Smooth muscle cell (in vitro differentiated cells): ENCODE results near the gene OCSTAMP. TPM values are rescaled to one million over a fixed set of nuclear protein-coding genes. Genes with fewer than 3 reads are reported as not detected.

Experiments used
- DNase-seq: peaks from one replicate; lab custom pipeline; 2025; ENCODE audit not compliant: unreplicated experiment; lab: John Stamatoyannopoulos, UW
- H2AFZ ChIP-seq: fragments of 200-600 bp; sonication (generic); 2 replicates; pipeline ENCODE4 v1.6.0; 2016; ENCODE audit warnings: antibody characterized with exemption, low read depth, mild to moderate bottlenecking
- H3F3A ChIP-seq: fragments of 200-600 bp; sonication (generic); 2 replicates; pipeline ENCODE4 v1.6.0; 2017; ENCODE audit warnings: antibody characterized with exemption, low read depth
- H3K27ac ChIP-seq: fragments of 200-600 bp; sonication (generic); 2 replicates; pipeline ENCODE4 v1.5.1; 2016; ENCODE audit warnings: low read depth, mild to moderate bottlenecking
- H3K27me3 ChIP-seq: fragments of 200-600 bp; sonication (generic); 2 replicates; pipeline ENCODE4 v1.6.1; 2016; ENCODE audit warnings: low read depth, mild to moderate bottlenecking
- H3K36me3 ChIP-seq: fragments of 200-600 bp; sonication (generic); 2 replicates; pipeline ENCODE4 v1.5.1; 2016; ENCODE audit warnings: low read depth
- H3K4me1 ChIP-seq: fragments of 200-600 bp; sonication (generic); 2 replicates; pipeline ENCODE4 v1.5.1; 2016; ENCODE audit warnings: low read depth
- H3K4me2 ChIP-seq: fragments of 200-600 bp; sonication (generic); 2 replicates; pipeline ENCODE4 v1.6.0; 2016; ENCODE audit warnings: mild to moderate bottlenecking
- H3K4me3 ChIP-seq: fragments of 200-600 bp; sonication (generic); 2 replicates; pipeline ENCODE4 v1.5.1; 2016; ENCODE audit warnings: mild to moderate bottlenecking
- H3K79me2 ChIP-seq: fragments of 200-600 bp; sonication (generic); 2 replicates; pipeline ENCODE4 v1.6.0; 2016; ENCODE audit warnings: low read depth, mild to moderate bottlenecking
- H3K9ac ChIP-seq: fragments of 200-600 bp; sonication (generic); 2 replicates; pipeline ENCODE4 v1.6.0; 2016; ENCODE audit warnings: low read depth
- H3K9me3 ChIP-seq: fragments of 200-600 bp; sonication (generic); replicated peaks from 2 replicates; pipeline ENCODE4 v1.5.1; 2016; ENCODE audit warnings: low read depth
- H4K20me1 ChIP-seq: fragments of 200-600 bp; sonication (generic); 2 replicates; pipeline ENCODE4 v1.6.0; 2016; ENCODE audit warnings: low read depth
- CTCF ChIP-seq: fragments of 200-600 bp; sonication (generic); IDR thresholded peaks from 2 replicates; pipeline ENCODE4 v1.5.1; 2017; ENCODE audit warnings: borderline replicate concordance, mild to moderate bottlenecking, antibody characterized with exemption; ENCODE audit not compliant: insufficient read depth, poor library complexity, severe bottlenecking
- WGBS: methylation state at CpG from one replicate; pipeline ENCODE4 v1.1.7; 2016; ENCODE audit warnings: low lambda C conversion rate; 5-methylcytosine and 5-hydroxymethylcytosine counted together
- polyA plus RNA-seq: library from polyadenylated mRNA; unstranded; fragments of >200 nt; fragmentation: Nextera tagmentation; extraction: Ambion mirVana; gene quantifications from 2 replicates; pipeline ENCODE4 v1.2.1, GENCODE V29; 2016
- total RNA-seq: library from RNA; depleted of rRNA; stranded (reverse); fragments of >200 nt; gene quantifications from 2 replicates; pipeline ENCODE4 v1.2.3, GENCODE V29; 2014

The OCSTAMP gene
- total and polyA plus RNA-seq, 2 experiments from 2014 or later = not detected

GRCh38 chr20:46576774-46577395, 26.4 kb upstream of the OCSTAMP start:
- Histone ChIP-seq H3K4me2 (no peak overlapping the region), H3K9ac (no peak overlapping the region), H3K4me3 (no peak overlapping the region), H3K4me1 (no peaks in the 10 kb centered on the region), H3K36me3 (no peaks in the 10 kb centered on the region), H4K20me1 (no peaks in the 10 kb centered on the region), H2AFZ (no peak overlapping the region), H3K27me3 (no peaks in the 10 kb centered on the region), H3K79me2 (no peaks in the 10 kb centered on the region), H3F3A (no peaks in the 10 kb centered on the region), H3K9me3 (no peaks in the 10 kb centered on the region), H3K27ac (no peak overlapping the region)
- DNase-seq = no peak
- TF ChIP-seq CTCF = no peak
- WGBS = 75% methylated on average over 6 of the region's 6 CpGs

GRCh38 chr20:46575937-46576461, 25.5 kb upstream of the OCSTAMP start:
- Histone ChIP-seq H3K27ac (no peak overlapping the region), H3K9me3 (no peaks in the 10 kb centered on the region), H3K36me3 (no peaks in the 10 kb centered on the region), H2AFZ (no peak overlapping the region), H3F3A (no peaks in the 10 kb centered on the region), H3K79me2 (no peaks in the 10 kb centered on the region), H3K4me1 (no peaks in the 10 kb centered on the region), H4K20me1 (no peaks in the 10 kb centered on the region), H3K4me2 (no peak overlapping the region), H3K9ac (no peak overlapping the region), H3K4me3 (no peak overlapping the region), H3K27me3 (no peaks in the 10 kb centered on the region)
- 58% methylated on average over 9 of the region's 9 CpGs for WGBS
- DNase-seq = no peak
- no peak for TF ChIP-seq CTCF

GRCh38 chr20:46575394-46575793, 24.9 kb upstream of the OCSTAMP start:
- H3K27me3 ChIP-seq = no peaks in the 10 kb centered on the region
- H2AFZ ChIP-seq = no peak overlapping the region
- H3K9ac ChIP-seq = no peak overlapping the region
- H3K9me3 ChIP-seq = no peaks in the 10 kb centered on the region
- no peaks in the 10 kb centered on the region for H4K20me1 ChIP-seq
- H3K27ac ChIP-seq = no peak overlapping the region
- no peaks in the 10 kb centered on the region for H3K36me3 ChIP-seq
- no peaks in the 10 kb centered on the region for H3K79me2 ChIP-seq
- no peak for TF ChIP-seq CTCF
- H3K4me1 ChIP-seq = no peaks in the 10 kb centered on the region
- no peaks in the 10 kb centered on the region for H3F3A ChIP-seq
- DNase-seq = no peak
- WGBS = 77% methylated on average over 5 of the region's 5 CpGs
- H3K4me3 ChIP-seq = no peak overlapping the region
- no peak overlapping the region for H3K4me2 ChIP-seq
